H9 (cell line): ENCODE measurements around the gene CHRNA4. TPM values are rescaled to one million over a fixed set of nuclear protein-coding genes. Genes with fewer than 3 reads are reported as not detected.

ENCODE experiments used
- DNase-seq: peaks from one replicate; pipeline ENCODE4 v3.0.0-alpha.2; 2017
- H2AFZ ChIP-seq: one replicate; pipeline ENCODE4 v1.6.1; 2013; ENCODE audit warnings: mild to moderate bottlenecking, low read length, control low read depth, moderate library complexity
- H2AK5ac ChIP-seq: 2 replicates; pipeline ENCODE4 v1.6.1; 2013; ENCODE audit warnings: low read length, control low read depth, mixed read lengths; ENCODE audit not compliant: insufficient read length
- H2BK120ac ChIP-seq: one replicate; pipeline ENCODE4 v1.6.1; 2013; ENCODE audit warnings: low read depth, mild to moderate bottlenecking, low read length, control low read depth, inconsistent platforms; ENCODE audit not compliant: poor library complexity, severe bottlenecking
- H2BK12ac ChIP-seq: 2 replicates; pipeline ENCODE4 v1.6.1; 2013; ENCODE audit warnings: low read length, control low read depth, mixed read lengths, low read depth; ENCODE audit not compliant: insufficient read length
- H2BK15ac ChIP-seq: 2 replicates; pipeline ENCODE4 v1.6.1; 2013; ENCODE audit warnings: low read depth, low read length, control low read depth
- H2BK20ac ChIP-seq: one replicate; pipeline ENCODE4 v1.6.1; 2013; ENCODE audit warnings: low read depth, mild to moderate bottlenecking, low read length, control low read depth, inconsistent platforms; ENCODE audit not compliant: poor library complexity, severe bottlenecking
- H2BK5ac ChIP-seq: 2 replicates; pipeline ENCODE4 v1.6.1; 2013; ENCODE audit warnings: low read length, control low read depth, mixed read lengths; ENCODE audit not compliant: insufficient read length
- H3K14ac ChIP-seq: 2 replicates; pipeline ENCODE4 v1.6.1; 2013; ENCODE audit warnings: low read length, control low read depth; ENCODE audit not compliant: insufficient read depth
- H3K18ac ChIP-seq: 2 replicates; pipeline ENCODE4 v1.6.1; 2013; ENCODE audit warnings: low read depth, mild to moderate bottlenecking, mixed read lengths, low read length, control low read depth; ENCODE audit not compliant: insufficient read length
- H3K23ac ChIP-seq: 2 replicates; pipeline ENCODE4 v1.6.1; 2013; ENCODE audit warnings: low read length, control low read depth, mixed read lengths, low read depth; ENCODE audit not compliant: insufficient read length
- H3K23me2 ChIP-seq: 2 replicates; pipeline ENCODE4 v1.6.1; 2013; ENCODE audit warnings: low read depth, mild to moderate bottlenecking, mixed read lengths, low read length, control low read depth; ENCODE audit not compliant: insufficient read length, poor library complexity, severe bottlenecking
- H3K27ac ChIP-seq: 2 replicates; pipeline ENCODE4 v1.5.1; 2013; ENCODE audit warnings: low read length, control low read depth, mixed read lengths, low read depth; ENCODE audit not compliant: insufficient read length
- H3K27me3 ChIP-seq: 2 replicates; pipeline ENCODE4 v1.6.1; 2013; ENCODE audit warnings: low read length, control low read depth, inconsistent platforms; ENCODE audit not compliant: insufficient read depth
- H3K4ac ChIP-seq: 2 replicates; pipeline ENCODE4 v1.6.1; 2013; ENCODE audit warnings: low read depth, mild to moderate bottlenecking, control low read depth, inconsistent platforms, low read length, moderate library complexity
- H3K4me1 ChIP-seq: 2 replicates; pipeline ENCODE4 v1.6.1; 2013; ENCODE audit warnings: low read length, control low read depth, inconsistent platforms; ENCODE audit not compliant: insufficient read depth
- H3K4me2 ChIP-seq: 2 replicates; pipeline ENCODE4 v1.6.1; 2013; ENCODE audit warnings: low read length, control low read depth, mixed read lengths; ENCODE audit not compliant: insufficient read length, insufficient read depth
- H3K56ac ChIP-seq: 2 replicates; pipeline ENCODE4 v1.6.1; 2013; ENCODE audit warnings: low read depth, mild to moderate bottlenecking, mixed read lengths, low read length, control low read depth; ENCODE audit not compliant: insufficient read length
- H3K79me1 ChIP-seq: 2 replicates; pipeline ENCODE4 v1.6.1; 2013; ENCODE audit warnings: low read depth, mild to moderate bottlenecking, moderate library complexity, low read length, control low read depth, inconsistent platforms; ENCODE audit not compliant: insufficient read depth, poor library complexity, severe bottlenecking
- H3K79me2 ChIP-seq: 2 replicates; pipeline ENCODE4 v1.6.1; 2013; ENCODE audit warnings: low read length, control low read depth, inconsistent platforms; ENCODE audit not compliant: insufficient read depth
- H3K9ac ChIP-seq: 2 replicates; pipeline ENCODE4 v1.6.1; 2013; ENCODE audit warnings: low read length, control low read depth, mixed read lengths; ENCODE audit not compliant: insufficient read length; ENCODE audit errors: extremely low read depth
- H3K9me3 ChIP-seq: one replicate; pipeline ENCODE4 v1.6.1; 2013; ENCODE audit warnings: low read depth, low read length, inconsistent platforms; ENCODE audit not compliant: control insufficient read depth
- H3T11ph ChIP-seq: one replicate; pipeline ENCODE4 v1.6.1; 2013; ENCODE audit warnings: mild to moderate bottlenecking, low read length, control low read depth, inconsistent platforms
- H4K20me1 ChIP-seq: one replicate; pipeline ENCODE4 v1.6.1; 2013; ENCODE audit not compliant: control insufficient read depth, insufficient read length, insufficient read depth
- H4K5ac ChIP-seq: 2 replicates; pipeline ENCODE4 v1.6.1; 2013; ENCODE audit warnings: low read depth, mild to moderate bottlenecking, mixed read lengths, low read length, control low read depth; ENCODE audit not compliant: insufficient read length
- H4K8ac ChIP-seq: replicated peaks from 2 replicates; pipeline ENCODE4 v1.6.1; 2013; ENCODE audit warnings: low read length, control low read depth, mixed read lengths, low read depth; ENCODE audit not compliant: insufficient read length
- H4K91ac ChIP-seq: 2 replicates; pipeline ENCODE4 v1.6.1; 2013; ENCODE audit warnings: low read depth, mild to moderate bottlenecking, moderate library complexity, mixed read lengths, low read length, control low read depth; ENCODE audit not compliant: insufficient read length
- H3K27ac Mint-ChIP-seq, 3 experiments: 2 replicates in 2 of 3; 3 replicates in 1 of 3; pipeline ENCODE4 v1.8.0; 2020 to 2021; ENCODE audit warnings: mixed read lengths in 3 of 3, mild to moderate bottlenecking in 1 of 3, moderate library complexity in 1 of 3
- H3K27me3 Mint-ChIP-seq: 2 replicates; pipeline ENCODE4 v1.8.0; 2021; ENCODE audit warnings: low read depth, mild to moderate bottlenecking, moderate library complexity, mixed read lengths
- H3K36me3 Mint-ChIP-seq, 3 experiments: 2 replicates in 2 of 3; 3 replicates in 1 of 3; pipeline ENCODE4 v1.8.0; 2020 to 2021; ENCODE audit warnings: low read depth in 3 of 3, mixed read lengths in 3 of 3; ENCODE audit not compliant: insufficient read depth in 1 of 3
- H3K4me1 Mint-ChIP-seq, 2 experiments: 2 replicates each; pipeline ENCODE4 v1.8.0; 2020; ENCODE audit warnings: mixed read lengths in 2 of 2
- H3K4me3 Mint-ChIP-seq, 2 experiments: 2 replicates in 1 of 2; 3 replicates in 1 of 2; pipeline ENCODE4 v1.8.0; 2020 to 2021; ENCODE audit warnings: mild to moderate bottlenecking in 2 of 2, mixed read lengths in 2 of 2, moderate library complexity in 1 of 2
- H3K9me3 Mint-ChIP-seq, 2 experiments: 2 replicates in 1 of 2; 3 replicates in 1 of 2; pipeline ENCODE4 v1.8.0; 2020; ENCODE audit warnings: mild to moderate bottlenecking in 2 of 2, mixed read lengths in 2 of 2, moderate library complexity in 1 of 2
- whole genome bisulfite sequencing: extraction: QIAGEN DNeasy Blood & Tissue Kit; methylation state at CpG from one replicate; pipeline ENCODE4 v1.1.7; 2013; ENCODE audit warnings: missing lambda C conversion rate, low lambda C conversion rate, mixed read lengths; ENCODE audit not compliant: insufficient read length; ENCODE audit errors: extremely low coverage; 5-methylcytosine and 5-hydroxymethylcytosine counted together
- total RNA-seq: library from RNA; stranded (reverse); gene quantifications from 2 replicates; pipeline ENCODE4 v1.2.1, GENCODE V29; 2021
- TF ChIP-seq, protein P1 (sequence below): fragments of 200-600 bp; sonication (generic); conservative IDR thresholded peaks from 3 replicates; pipeline ENCODE4 v1.8.0; 2021; ENCODE audit warnings: antibody characterized with exemption, mild to moderate bottlenecking

The CHRNA4 gene
- total RNA-seq, 1 experiment from 2014 or later: 2.5 TPM

DNA sequence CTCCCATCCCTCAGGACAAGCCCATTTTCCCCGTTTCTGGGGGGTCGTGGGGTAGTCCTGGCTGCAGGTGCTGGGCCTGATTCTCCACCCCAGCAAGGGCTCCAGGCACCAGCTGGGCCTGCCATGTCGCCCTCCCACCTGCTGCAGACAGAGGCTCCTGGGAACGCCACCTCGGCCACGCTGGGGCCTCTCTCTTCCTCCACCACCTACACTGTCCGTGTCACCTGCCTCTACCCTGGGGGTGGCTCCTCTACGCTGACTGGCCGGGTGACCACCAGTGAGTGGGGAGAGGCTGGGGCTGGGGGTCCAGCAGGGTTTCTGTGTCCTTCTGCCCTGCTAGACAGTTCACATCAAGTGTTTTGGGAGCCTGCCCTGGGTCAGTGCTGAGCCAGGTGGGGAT is 48.9 kb downstream of the CHRNA4 start:
- H3K23me2 ChIP-seq: no peaks in the 10 kb centered on the region
- no peak for DNase-seq
- no peak overlapping the region for H2AK5ac ChIP-seq
- no peak overlapping the region for H2BK5ac ChIP-seq
- no peak overlapping the region for H2BK20ac ChIP-seq
- H3K4me1 ChIP-seq: no peaks in the 10 kb centered on the region
- H3K9me3 Mint-ChIP-seq: no peaks in the 10 kb centered on the region
- H3K56ac ChIP-seq: no peak overlapping the region
- H3K27me3 ChIP-seq: no peaks in the 10 kb centered on the region
- no CpG with 5 or more reads among the region's 9 CpGs for WGBS
- H3K27ac Mint-ChIP-seq: no peak overlapping the region
- H2BK12ac ChIP-seq: no peak overlapping the region
- H3K4ac ChIP-seq: no peak overlapping the region
- no peaks in the 10 kb centered on the region for H3K9me3 ChIP-seq
- H3K4me2 ChIP-seq: no peak overlapping the region
- H3K14ac ChIP-seq: no peak overlapping the region
- H3K36me3 Mint-ChIP-seq: no peaks in the 10 kb centered on the region
- H3K18ac ChIP-seq: no peak overlapping the region
- H3K9ac ChIP-seq: no peak overlapping the region
- H3K27me3 Mint-ChIP-seq: no peaks in the 10 kb centered on the region
- H4K91ac ChIP-seq: no peak overlapping the region
- no peak overlapping the region for H2BK15ac ChIP-seq
- no peak overlapping the region for H2BK120ac ChIP-seq
- no peak overlapping the region for H4K8ac ChIP-seq
- no peaks in the 10 kb centered on the region for H3K79me1 ChIP-seq
- H3K4me1 Mint-ChIP-seq: peaks cover 4% of the 10 kb centered on the region in 2 experiments; a peak in 3 of 4 replicates
- H3K4me3 Mint-ChIP-seq: no peak overlapping the region
- H2AFZ ChIP-seq: no peak overlapping the region
- H3T11ph ChIP-seq: no peak overlapping the region
- no peaks in the 10 kb centered on the region for H4K20me1 ChIP-seq
- TF ChIP-seq, protein P1, sequence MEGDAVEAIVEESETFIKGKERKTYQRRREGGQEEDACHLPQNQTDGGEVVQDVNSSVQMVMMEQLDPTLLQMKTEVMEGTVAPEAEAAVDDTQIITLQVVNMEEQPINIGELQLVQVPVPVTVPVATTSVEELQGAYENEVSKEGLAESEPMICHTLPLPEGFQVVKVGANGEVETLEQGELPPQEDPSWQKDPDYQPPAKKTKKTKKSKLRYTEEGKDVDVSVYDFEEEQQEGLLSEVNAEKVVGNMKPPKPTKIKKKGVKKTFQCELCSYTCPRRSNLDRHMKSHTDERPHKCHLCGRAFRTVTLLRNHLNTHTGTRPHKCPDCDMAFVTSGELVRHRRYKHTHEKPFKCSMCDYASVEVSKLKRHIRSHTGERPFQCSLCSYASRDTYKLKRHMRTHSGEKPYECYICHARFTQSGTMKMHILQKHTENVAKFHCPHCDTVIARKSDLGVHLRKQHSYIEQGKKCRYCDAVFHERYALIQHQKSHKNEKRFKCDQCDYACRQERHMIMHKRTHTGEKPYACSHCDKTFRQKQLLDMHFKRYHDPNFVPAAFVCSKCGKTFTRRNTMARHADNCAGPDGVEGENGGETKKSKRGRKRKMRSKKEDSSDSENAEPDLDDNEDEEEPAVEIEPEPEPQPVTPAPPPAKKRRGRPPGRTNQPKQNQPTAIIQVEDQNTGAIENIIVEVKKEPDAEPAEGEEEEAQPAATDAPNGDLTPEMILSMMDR: no peak
- H3K79me2 ChIP-seq: no peaks in the 10 kb centered on the region
- H3K27ac ChIP-seq: no peak overlapping the region
- no peak overlapping the region for H4K5ac ChIP-seq
- no peak overlapping the region for H3K23ac ChIP-seq
